Gastroesophageal sphincter (tissue), 3 donors: ENCODE data around the gene CHTF18.

Experiments used
- EP300 ChIP-seq: sonication (generic); formaldehyde crosslinking; IDR thresholded peaks from one replicate; pipeline ENCODE4 v1.6.1; 2017; ENCODE audit warnings: antibody characterized with exemption, mild to moderate bottlenecking
- POLR2A ChIP-seq, 2 donors: fragments of 450-650 bp; IDR thresholded peaks; one replicate each; pipeline ENCODE4 v1.6.1; 2017; ENCODE audit warnings: antibody characterized with exemption in 2 of 2, mild to moderate bottlenecking in 2 of 2, moderate library complexity in 1 of 2
- POLR2AphosphoS5 ChIP-seq: sonication (generic); formaldehyde crosslinking; IDR thresholded peaks from one replicate; pipeline ENCODE4 v1.6.1; 2017; ENCODE audit warnings: antibody characterized with exemption
- TF ChIP-seq, protein P1 (sequence below), 4 experiments: fragments of 200-600 bp in 2 of 4; fragments of 450-650 bp in 2 of 4; sonication (generic) in 1 of 4; IDR thresholded peaks; one replicate each; pipeline ENCODE4 v1.5.1; 2017 to 2019; ENCODE audit warnings: antibody characterized with exemption in 4 of 4, mild to moderate bottlenecking in 2 of 4, moderate library complexity in 2 of 4

DNA sequence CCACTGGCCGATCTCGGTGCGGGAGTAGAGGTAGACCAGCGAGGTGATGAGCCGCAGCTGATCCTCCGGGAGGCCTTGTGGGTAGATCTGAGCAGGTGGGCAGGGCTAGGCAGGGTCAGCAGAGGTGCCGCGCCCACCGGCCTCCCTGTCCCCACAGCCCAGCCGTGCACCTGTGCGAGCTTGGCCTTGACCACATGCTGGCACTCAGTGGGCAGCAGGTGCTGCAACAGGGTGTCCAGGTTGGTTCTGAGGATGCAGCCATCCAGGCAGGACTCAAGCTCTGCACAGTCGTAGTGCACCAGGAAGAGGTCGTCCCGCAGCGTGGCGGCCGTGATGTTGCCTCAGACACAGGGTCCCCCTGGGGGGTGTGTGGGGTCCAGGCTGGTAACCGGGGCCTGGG is 15.5 kb upstream of the CHTF18 start:
- TF ChIP-seq, protein P1, sequence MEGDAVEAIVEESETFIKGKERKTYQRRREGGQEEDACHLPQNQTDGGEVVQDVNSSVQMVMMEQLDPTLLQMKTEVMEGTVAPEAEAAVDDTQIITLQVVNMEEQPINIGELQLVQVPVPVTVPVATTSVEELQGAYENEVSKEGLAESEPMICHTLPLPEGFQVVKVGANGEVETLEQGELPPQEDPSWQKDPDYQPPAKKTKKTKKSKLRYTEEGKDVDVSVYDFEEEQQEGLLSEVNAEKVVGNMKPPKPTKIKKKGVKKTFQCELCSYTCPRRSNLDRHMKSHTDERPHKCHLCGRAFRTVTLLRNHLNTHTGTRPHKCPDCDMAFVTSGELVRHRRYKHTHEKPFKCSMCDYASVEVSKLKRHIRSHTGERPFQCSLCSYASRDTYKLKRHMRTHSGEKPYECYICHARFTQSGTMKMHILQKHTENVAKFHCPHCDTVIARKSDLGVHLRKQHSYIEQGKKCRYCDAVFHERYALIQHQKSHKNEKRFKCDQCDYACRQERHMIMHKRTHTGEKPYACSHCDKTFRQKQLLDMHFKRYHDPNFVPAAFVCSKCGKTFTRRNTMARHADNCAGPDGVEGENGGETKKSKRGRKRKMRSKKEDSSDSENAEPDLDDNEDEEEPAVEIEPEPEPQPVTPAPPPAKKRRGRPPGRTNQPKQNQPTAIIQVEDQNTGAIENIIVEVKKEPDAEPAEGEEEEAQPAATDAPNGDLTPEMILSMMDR (IDR thresholded peaks at IDR 0.05) = no peak
- TF ChIP-seq POLR2A (IDR thresholded peaks at IDR 0.05) (no peak), POLR2AphosphoS5 (no peak), EP300 (no peak)
